Panc1 (cell line): ENCODE data around the gene LYZL2. TPM values are rescaled to one million over a fixed set of nuclear protein-coding genes. Genes with fewer than 3 reads are reported as not detected.
"Not testable (repeated sequence)": the region's sequence is repeated elsewhere in the genome, so short reads cannot be mapped to it uniquely, and the experiment has no call there.

Experiments
- ATAC-seq: fragments of 200-7000 bp; cut with Tn5 transposase; 2 replicates; pipeline ENCODE4 v1.9.1; 2020; ENCODE audit warnings: mild to moderate bottlenecking, moderate library complexity
- BruUV-seq: library from RNA; stranded (reverse); fragments of 400-500 nt; replicated peaks from 2 replicates; lab custom pipeline; 2021; lab: Mats Ljungman, UMichigan
- CTCF ChIA-PET: fragments of 300-600 bp; sonication (Branson Sonifier 250); formaldehyde crosslinking; loops from one replicate; lab custom pipeline; 2022; ENCODE audit warnings: antibody characterized with exemption; lab: Charles Lee
- POLR2A ChIA-PET: fragments of 300-600 bp; sonication (Branson Sonifier 250); formaldehyde crosslinking; loops from one replicate; lab custom pipeline; 2022; ENCODE audit warnings: antibody characterized with exemption; lab: Charles Lee
- DNase-seq: peaks from one replicate; pipeline ENCODE4 v3.0.0-alpha.2; 2010; ENCODE audit warnings: low read depth, low spot score
- H3K27ac ChIP-seq: 2 replicates; pipeline ENCODE4 v1.5.1; 2011; ENCODE audit warnings: mild to moderate bottlenecking, low read length, inconsistent platforms
- H3K27me3 ChIP-seq: fragments of 200-500 bp; sonication (Bioruptor generic); 2 replicates; pipeline ENCODE4 v1.6.0; 2014; ENCODE audit warnings: low read length, inconsistent platforms; ENCODE audit not compliant: control insufficient read depth, insufficient read depth
- H3K36me3 ChIP-seq: fragments of 200-500 bp; sonication (Bioruptor generic); 2 replicates; pipeline ENCODE4 v1.5.1; 2014; ENCODE audit warnings: inconsistent platforms, mild to moderate bottlenecking, low read length, moderate library complexity; ENCODE audit not compliant: control insufficient read depth, insufficient read depth
- H3K4me1 ChIP-seq: 2 replicates; pipeline ENCODE4 v1.5.1; 2011; ENCODE audit warnings: inconsistent platforms, mild to moderate bottlenecking, low read length, moderate library complexity; ENCODE audit not compliant: control insufficient read depth, insufficient read depth
- H3K4me3 ChIP-seq, 2 experiments: 2 replicates each; pipeline ENCODE4 v1.5.1; 2011 to 2012; ENCODE audit warnings: low read depth in 2 of 2, low read length in 2 of 2, mild to moderate bottlenecking in 2 of 2, inconsistent platforms in 1 of 2, moderate library complexity in 1 of 2
- H3K9me3 ChIP-seq: fragments of 200-500 bp; sonication (Bioruptor generic); 2 replicates; pipeline ENCODE4 v1.5.1; 2014; ENCODE audit warnings: low read depth, mild to moderate bottlenecking, inconsistent platforms, low read length, moderate library complexity; ENCODE audit not compliant: control insufficient read depth, insufficient read depth
- POLR2AphosphoS5 ChIP-seq: IDR thresholded peaks from 2 replicates; pipeline ENCODE4 v1.6.1; 2012; ENCODE audit warnings: mild to moderate bottlenecking, low read depth, low read length, moderate library complexity
- in situ Hi-C: cut with HindIII; loops from 2 replicates; pipeline ENCODE4 v1.10.0; 2016; ENCODE audit warnings: low sequenced_read_pairs, low pct_unique_long_range_greater_than_20kb
- intact Hi-C: fragments of 100-400 bp; cut with micrococcal nuclease; formaldehyde crosslinking; loops from one replicate; pipeline ENCODE4 v1.10.0; 2022; ENCODE audit not compliant: unreplicated experiment
- total RNA-seq: library from RNA; stranded (reverse); gene quantifications from one replicate; pipeline ENCODE4 v1.2.1, GENCODE V29; 2021; ENCODE audit not compliant: unreplicated experiment
- TF ChIP-seq, protein P1 (sequence below): fragments of 450-650 bp; IDR thresholded peaks from 2 replicates; pipeline ENCODE4 v1.5.1; 2017; ENCODE audit warnings: mild to moderate bottlenecking

LYZL2 gene
- total RNA-seq, 1 experiment from 2014 or later: not detected

DNA sequence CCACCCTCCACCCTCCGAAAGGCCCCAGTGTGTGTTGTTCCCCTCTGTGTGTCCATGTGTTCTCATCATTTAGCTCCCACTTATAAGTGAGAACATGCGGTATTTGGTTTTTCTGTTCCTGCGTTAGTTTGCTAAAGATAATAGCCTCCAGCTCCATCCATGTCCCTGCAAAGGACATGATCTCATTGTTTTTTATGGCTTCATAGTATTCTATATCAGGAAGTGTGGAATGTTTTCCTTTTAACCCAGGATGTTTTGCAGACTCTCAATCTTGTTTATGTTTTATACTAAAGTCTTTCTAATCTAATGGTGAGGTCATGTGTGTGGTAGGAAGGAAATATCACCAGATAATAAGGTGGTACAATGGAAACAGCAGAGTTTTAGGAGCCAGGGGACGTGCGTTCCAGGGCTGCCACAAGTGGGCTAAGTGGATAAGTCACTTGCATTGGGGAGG lies 14.9 kb upstream of the LYZL2 start:
- DNase-seq, in situ Hi-C loops, H3K27me3 ChIP-seq, CTCF ChIA-PET, POLR2A ChIA-PET, H3K9me3 ChIP-seq, H3K27ac ChIP-seq, ATAC-seq, BruUV-seq, intact Hi-C loops, H3K36me3 ChIP-seq, H3K4me3 ChIP-seq, H3K4me1 ChIP-seq: not testable (repeated sequence)

DNA sequence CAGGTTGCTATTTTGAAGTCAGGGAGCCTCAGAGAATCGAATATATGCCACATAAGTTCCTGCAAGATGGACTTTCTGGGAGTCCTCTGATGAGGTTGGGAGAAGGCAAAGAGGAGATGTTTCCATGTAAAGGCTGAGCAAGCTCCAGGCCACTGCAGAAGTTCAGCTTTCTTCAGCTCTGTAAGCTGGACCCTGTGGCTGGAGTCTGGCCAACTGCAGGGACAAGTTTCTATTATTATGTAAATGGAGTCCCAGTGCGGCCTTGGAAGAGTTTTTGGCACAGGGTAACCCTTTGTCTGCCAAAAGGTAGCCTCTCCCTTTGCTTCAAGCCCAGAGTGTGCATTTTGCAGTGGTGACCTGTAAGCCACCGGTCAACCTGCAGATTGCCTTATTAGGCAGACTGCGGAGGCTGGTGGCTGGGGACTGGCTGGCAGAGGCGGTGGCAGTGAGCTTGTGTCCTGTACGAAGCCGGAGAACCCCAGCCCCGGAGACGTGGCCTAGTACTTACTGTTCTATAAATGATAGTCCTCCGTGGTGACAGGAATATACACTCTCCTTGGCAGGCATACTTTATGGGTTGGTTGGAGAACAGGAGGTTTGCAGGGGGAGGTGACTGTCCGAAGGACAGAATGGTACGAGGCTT lies 14.1 kb upstream of the LYZL2 start:
- H3K9me3 ChIP-seq, H3K36me3 ChIP-seq, POLR2A ChIA-PET, CTCF ChIA-PET, H3K27ac ChIP-seq, H3K27me3 ChIP-seq, H3K4me1 ChIP-seq, DNase-seq, ATAC-seq, BruUV-seq, intact Hi-C loops, H3K4me3 ChIP-seq, in situ Hi-C loops: not testable (repeated sequence)

DNA sequence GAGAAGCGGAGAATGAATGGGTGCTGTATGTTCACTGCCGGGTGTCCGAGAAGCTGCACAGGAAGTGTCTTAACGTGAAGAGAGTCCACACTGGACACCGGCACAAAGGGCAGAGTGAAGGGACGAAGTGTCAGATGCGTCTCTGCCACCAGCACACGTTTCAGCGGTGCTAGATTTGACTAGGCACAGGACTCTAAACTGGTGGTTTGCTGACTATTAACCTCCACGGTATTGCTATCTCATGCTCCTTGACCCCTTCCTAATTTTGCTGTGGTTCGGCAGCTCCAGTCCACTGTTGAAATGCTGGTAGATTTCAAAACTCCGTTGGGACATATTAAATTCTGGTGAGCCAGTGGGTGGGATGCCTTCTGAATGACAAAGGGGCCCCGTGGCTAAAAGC lies 13.3 kb upstream of the LYZL2 start:
- DNase-seq, H3K36me3 ChIP-seq, H3K27ac ChIP-seq, H3K27me3 ChIP-seq, H3K4me3 ChIP-seq, H3K4me1 ChIP-seq, H3K9me3 ChIP-seq, POLR2A ChIA-PET, ATAC-seq, intact Hi-C loops, CTCF ChIA-PET, BruUV-seq, in situ Hi-C loops: not testable (repeated sequence)

DNA sequence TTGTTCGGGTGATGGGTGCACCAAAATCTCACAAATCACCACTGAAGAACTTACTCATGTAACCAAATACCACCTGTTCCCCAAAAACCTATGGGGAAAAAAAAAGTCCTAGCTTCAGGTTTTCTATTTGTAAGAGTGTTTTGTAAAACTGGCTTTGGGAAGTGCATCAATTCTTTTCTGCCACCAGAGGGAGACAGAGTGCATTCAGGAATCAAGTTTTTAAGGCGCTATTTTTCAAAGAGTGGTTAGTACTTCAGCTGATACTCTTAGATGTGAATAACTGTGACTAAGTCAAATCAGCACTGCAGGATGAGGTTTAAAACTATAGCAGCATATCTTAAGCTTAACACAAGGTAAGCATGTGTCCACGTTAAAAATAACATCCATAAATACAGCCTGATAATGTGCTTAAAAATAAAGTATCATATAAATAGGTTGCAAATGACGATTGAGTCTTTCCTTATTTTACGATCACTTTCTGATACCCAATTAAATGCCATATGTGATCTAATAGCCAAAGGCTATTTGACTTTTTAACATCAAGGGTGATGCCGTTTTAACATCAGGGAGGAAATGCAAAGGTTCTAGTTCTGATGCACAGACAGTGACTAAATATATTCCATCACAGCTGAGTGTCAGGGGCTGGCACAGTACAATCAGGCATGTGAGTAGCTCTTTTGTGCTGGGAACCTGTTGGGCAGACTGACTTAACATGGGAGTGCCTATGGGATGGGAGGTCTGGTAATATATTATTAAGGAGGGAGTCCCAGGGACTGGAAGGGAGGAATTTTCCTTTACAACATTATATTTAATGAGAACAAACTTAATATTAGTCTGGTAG lies 10.6 kb upstream of the LYZL2 start:
- ChIA-PET POLR2A (no interaction called here), CTCF (interaction anchor here (0.6 to 1.7 kb wide), 4 partner anchors 27 to 910 kb away, joined by 3 to 11 read pairs (median 4); no protein-coding TSS in a partner anchor)
- in situ Hi-C loops: no loop called here
- intact Hi-C loops: no loop called here
- DNase-seq: peak; percentile 43
- Histone ChIP-seq H3K27ac (no peak overlapping the region), H3K27me3 (no peaks in the 10 kb centered on the region), H3K9me3 (no peaks in the 10 kb centered on the region), H3K4me3 (no peak overlapping the region), H3K36me3 (no peaks in the 10 kb centered on the region), H3K4me1 (no peaks in the 10 kb centered on the region)
- no TSS peak for BruUV-seq
- no peak for ATAC-seq
- TF ChIP-seq, protein P1, sequence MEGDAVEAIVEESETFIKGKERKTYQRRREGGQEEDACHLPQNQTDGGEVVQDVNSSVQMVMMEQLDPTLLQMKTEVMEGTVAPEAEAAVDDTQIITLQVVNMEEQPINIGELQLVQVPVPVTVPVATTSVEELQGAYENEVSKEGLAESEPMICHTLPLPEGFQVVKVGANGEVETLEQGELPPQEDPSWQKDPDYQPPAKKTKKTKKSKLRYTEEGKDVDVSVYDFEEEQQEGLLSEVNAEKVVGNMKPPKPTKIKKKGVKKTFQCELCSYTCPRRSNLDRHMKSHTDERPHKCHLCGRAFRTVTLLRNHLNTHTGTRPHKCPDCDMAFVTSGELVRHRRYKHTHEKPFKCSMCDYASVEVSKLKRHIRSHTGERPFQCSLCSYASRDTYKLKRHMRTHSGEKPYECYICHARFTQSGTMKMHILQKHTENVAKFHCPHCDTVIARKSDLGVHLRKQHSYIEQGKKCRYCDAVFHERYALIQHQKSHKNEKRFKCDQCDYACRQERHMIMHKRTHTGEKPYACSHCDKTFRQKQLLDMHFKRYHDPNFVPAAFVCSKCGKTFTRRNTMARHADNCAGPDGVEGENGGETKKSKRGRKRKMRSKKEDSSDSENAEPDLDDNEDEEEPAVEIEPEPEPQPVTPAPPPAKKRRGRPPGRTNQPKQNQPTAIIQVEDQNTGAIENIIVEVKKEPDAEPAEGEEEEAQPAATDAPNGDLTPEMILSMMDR: peak; percentile 83
- no peak for TF ChIP-seq POLR2AphosphoS5
